PC-3 (cell line): ENCODE measurements around the gene AP2A1. TPM values are rescaled to one million over a fixed set of nuclear protein-coding genes. Genes with fewer than 3 reads are reported as not detected.

Source experiments
- ATAC-seq: fragments of 200-7000 bp; cut with Tn5 transposase; 2 replicates; pipeline ENCODE4 v1.9.1; 2020; ENCODE audit warnings: mild to moderate bottlenecking, moderate library complexity
- BruUV-seq: library from RNA; stranded (reverse); fragments of 400-500 nt; replicated peaks from 2 replicates; lab custom pipeline; 2021; lab: Mats Ljungman, UMichigan
- CTCF ChIA-PET: fragments of 300-600 bp; sonication (Branson Sonifier 250); formaldehyde crosslinking; loops from one replicate; lab custom pipeline; 2022; ENCODE audit warnings: antibody characterized with exemption; lab: Charles Lee
- POLR2A ChIA-PET: fragments of 300-600 bp; sonication (Branson Sonifier 250); formaldehyde crosslinking; loops from one replicate; lab custom pipeline; 2022; ENCODE audit warnings: antibody characterized with exemption; ENCODE audit not compliant: unreplicated experiment; lab: Charles Lee
- DNase-seq: peaks from one replicate; pipeline ENCODE4 v3.0.0-alpha.2; 2015
- H2AFZ ChIP-seq: fragments of 300-600 bp; sonication (generic); 2 replicates; pipeline ENCODE4 v1.6.0; 2016; ENCODE audit warnings: antibody characterized with exemption, low read length
- H3F3A ChIP-seq: fragments of 300-600 bp; sonication (generic); one replicate; pipeline ENCODE4 v1.6.0; 2017; ENCODE audit warnings: antibody characterized with exemption, low read length, control low read depth, mild to moderate bottlenecking; ENCODE audit not compliant: unreplicated experiment
- H3K27ac ChIP-seq: fragments of 300-600 bp; sonication (generic); 2 replicates; pipeline ENCODE4 v1.5.1; 2016; ENCODE audit warnings: mild to moderate bottlenecking, low read length
- H3K27me3 ChIP-seq: fragments of 300-600 bp; sonication (generic); 2 replicates; pipeline ENCODE4 v1.6.1; 2016; ENCODE audit warnings: low read length, mixed read lengths
- H3K36me3 ChIP-seq: fragments of 300-600 bp; sonication (generic); 2 replicates; pipeline ENCODE4 v1.6.1; 2016; ENCODE audit warnings: low read depth, mixed run types, low read length, mixed read lengths
- H3K4me1 ChIP-seq: fragments of 300-600 bp; sonication (generic); 2 replicates; pipeline ENCODE4 v1.5.1; 2016; ENCODE audit warnings: low read length; ENCODE audit not compliant: insufficient read depth
- H3K4me2 ChIP-seq: fragments of 300-600 bp; sonication (generic); 2 replicates; pipeline ENCODE4 v1.6.0; 2016; ENCODE audit warnings: low read length
- H3K4me3 ChIP-seq: fragments of 300-600 bp; sonication (generic); 2 replicates; pipeline ENCODE4 v1.5.1; 2016; ENCODE audit warnings: mild to moderate bottlenecking, low read length, mixed read lengths
- H3K79me2 ChIP-seq: fragments of 300-600 bp; sonication (generic); 2 replicates; pipeline ENCODE4 v1.6.1; 2017; ENCODE audit warnings: low read length, mixed read lengths
- H3K9ac ChIP-seq: fragments of 300-600 bp; sonication (generic); 2 replicates; pipeline ENCODE4 v1.6.0; 2016; ENCODE audit warnings: mild to moderate bottlenecking, low read length
- H3K9me2 ChIP-seq: fragments of 300-600 bp; sonication (generic); replicated peaks from 2 replicates; pipeline ENCODE4 v1.6.1; 2016; ENCODE audit warnings: mixed run types, low read length, mixed read lengths
- H3K9me3 ChIP-seq: fragments of 300-600 bp; sonication (generic); 2 replicates; pipeline ENCODE4 v1.6.1; 2016; ENCODE audit warnings: low read length, mixed read lengths
- H4K20me1 ChIP-seq: fragments of 300-600 bp; sonication (generic); 2 replicates; pipeline ENCODE4 v1.6.1; 2016; ENCODE audit warnings: low read length, mixed read lengths
- CTCF ChIP-seq: fragments of 300-600 bp; sonication (generic); conservative IDR thresholded peaks from 2 replicates; pipeline ENCODE4 v1.5.1; 2017; ENCODE audit warnings: antibody characterized with exemption, low read depth, mild to moderate bottlenecking, low read length
- EZH2 ChIP-seq: fragments of 300-600 bp; sonication (generic); IDR thresholded peaks from one replicate; pipeline ENCODE4 v1.6.1; 2017; ENCODE audit warnings: antibody characterized with exemption, mild to moderate bottlenecking, low read length; ENCODE audit not compliant: unreplicated experiment
- EZH2phosphoT487 ChIP-seq: fragments of 300-600 bp; sonication (generic); IDR thresholded peaks from 2 replicates; pipeline ENCODE4 v1.6.1; 2018; ENCODE audit warnings: mild to moderate bottlenecking, antibody characterized with exemption, low read length, borderline replicate concordance
- intact Hi-C: fragments of 100-400 bp; cut with micrococcal nuclease; formaldehyde crosslinking; loops from 2 replicates; pipeline ENCODE4 v1.9.0; 2023
- total RNA-seq: library from RNA; depleted of rRNA; stranded (reverse); fragments of >200 nt; gene quantifications from 2 replicates; pipeline ENCODE4 v1.2.3, GENCODE V29; 2014

AP2A1 gene
- total RNA-seq, 1 experiment from 2014 or later, result 143 TPM

GRCh38 chr19:49802836-49803528 is 36.2 kb downstream of the AP2A1 start:
- ATAC-seq (no peak), DNase-seq (no peak)
- Histone ChIP-seq H3K9ac (no peak overlapping the region), H2AFZ (no peak overlapping the region), H3K9me2 (no peaks in the 10 kb centered on the region), H3K4me2 (no peak overlapping the region), H3K27ac (no peak overlapping the region), H3K4me1 (no peaks in the 10 kb centered on the region), H3K79me2 (no peaks in the 10 kb centered on the region), H3F3A (peaks cover 7% of the 10 kb centered on the region), H3K27me3 (no peaks in the 10 kb centered on the region), H3K36me3 (peaks cover 46% of the 10 kb centered on the region), H3K9me3 (no peaks in the 10 kb centered on the region), H4K20me1 (no peaks in the 10 kb centered on the region), H3K4me3 (no peak overlapping the region)
- POLR2A ChIA-PET, result no interaction called here
- TF ChIP-seq EZH2 (no peak), EZH2phosphoT487 (no peak), CTCF (no peak)
- CTCF ChIA-PET, result no interaction called here
- BruUV-seq, result no TSS peak
- intact Hi-C loops, result no loop called here

GRCh38 chr19:49803529-49803856 is 36.7 kb downstream of the AP2A1 start:
- Histone ChIP-seq H3F3A (peaks cover 7% of the 10 kb centered on the region), H3K27me3 (no peaks in the 10 kb centered on the region), H4K20me1 (no peaks in the 10 kb centered on the region), H3K4me2 (no peak overlapping the region), H3K9me3 (no peaks in the 10 kb centered on the region), H3K4me3 (no peak overlapping the region), H3K27ac (no peak overlapping the region), H3K9me2 (no peaks in the 10 kb centered on the region), H3K79me2 (no peaks in the 10 kb centered on the region), H3K4me1 (no peaks in the 10 kb centered on the region), H3K9ac (no peak overlapping the region), H2AFZ (no peak overlapping the region), H3K36me3 (peaks cover 44% of the 10 kb centered on the region)
- no TSS peak for BruUV-seq
- TF ChIP-seq EZH2phosphoT487 (no peak), EZH2 (no peak), CTCF (no peak)
- CTCF ChIA-PET, result no interaction called here
- ATAC-seq, result no peak
- intact Hi-C loops, result no loop called here
- POLR2A ChIA-PET, result no interaction called here
- no peak for DNase-seq

- CTCF ChIA-PET, result no interaction called here
- intact Hi-C loops, result loop anchor here (5.0 kb wide), 2 partner anchors 114 to 129 kb away; partner anchors contain the start of genes CPT1C and PRMT1
- no peak for TF ChIP-seq EZH2
- TF ChIP-seq EZH2phosphoT487, result no peak
- TF ChIP-seq CTCF, result no peak
Observed at GRCh38 chr19:49805822-49806619, 39.2 kb downstream of the AP2A1 start.

More at GRCh38 chr19:49805822-49806619, 39.2 kb downstream of the AP2A1 start:
- no peak overlapping the region for H3K4me2 ChIP-seq
- H3K4me3 ChIP-seq, result no peak overlapping the region
- H2AFZ ChIP-seq, result no peak overlapping the region
- no TSS peak for BruUV-seq
- H3K36me3 ChIP-seq, result peaks cover 22% of the 10 kb centered on the region
- no peak overlapping the region for H3K27ac ChIP-seq
- H3F3A ChIP-seq, result peaks cover 7% of the 10 kb centered on the region
- no peak overlapping the region for H3K9ac ChIP-seq
- no peaks in the 10 kb centered on the region for H3K9me3 ChIP-seq
- H3K4me1 ChIP-seq, result peaks cover 8% of the 10 kb centered on the region
- no peak for ATAC-seq
- no peak for DNase-seq
- no peaks in the 10 kb centered on the region for H3K79me2 ChIP-seq
- H4K20me1 ChIP-seq, result no peaks in the 10 kb centered on the region
- POLR2A ChIA-PET, result no interaction called here
- no peaks in the 10 kb centered on the region for H3K9me2 ChIP-seq
- H3K27me3 ChIP-seq, result no peaks in the 10 kb centered on the region
